ENCODE measurements around the gene ADAM12.

- TF ChIP-seq ZC3H10 (CRISPR knock-in tag; IDR thresholded peaks at IDR 0.05): no peak
- TF ChIP-seq CSRNP3 (CRISPR knock-in tag; IDR thresholded peaks at IDR 0.05): no peak
- TF ChIP-seq PATZ1 (CRISPR knock-in tag; IDR thresholded peaks at IDR 0.05; ENCODE audit: borderline replicate concordance): no peak
- TF ChIP-seq TCF4 (CRISPR knock-in tag; IDR thresholded peaks at IDR 0.05; ENCODE audit: borderline replicate concordance): no peak
- no peak for TF ChIP-seq GLIS3 (CRISPR knock-in tag; IDR thresholded peaks at IDR 0.05)
- no peak for TF ChIP-seq ZFP3 (CRISPR knock-in tag; IDR thresholded peaks at IDR 0.05)
- TF ChIP-seq TOX (CRISPR knock-in tag; IDR thresholded peaks at IDR 0.05; ENCODE audit: borderline replicate concordance): no peak
- TF ChIP-seq ISL1 (CRISPR knock-in tag; IDR thresholded peaks at IDR 0.05): no peak
- no peak for TF ChIP-seq CREB5 (CRISPR knock-in tag; IDR thresholded peaks at IDR 0.05; ENCODE audit: low read depth)
- no peak for TF ChIP-seq ZNF70 (CRISPR knock-in tag; IDR thresholded peaks at IDR 0.05)
- no peak for TF ChIP-seq ZNF8 (CRISPR knock-in tag; IDR thresholded peaks at IDR 0.05)
- no peak for TF ChIP-seq ZFP30 (CRISPR knock-in tag; IDR thresholded peaks at IDR 0.05)
- no peak for TF ChIP-seq PPARA (CRISPR knock-in tag; IDR thresholded peaks at IDR 0.05; ENCODE audit: borderline replicate concordance)
Observed at GRCh38 chr10:126204320-126204719, 184.0 kb downstream of the ADAM12 start.
